GM19238 (cell line): Measurements from ENCODE around the gene EPHA8.

Experiments used
- DNase-seq: peaks from one replicate; pipeline ENCODE4 v3.0.0; 2011; ENCODE audit warnings: low spot score; ENCODE audit not compliant: insufficient read length

The EPHA8 gene

GRCh38 chr1:22562584-22563583 lies at the start of gene EPHA8:
Gene EPHA8 (plus strand): TSS chr1:22563489. CDS start chr1:22563636, 147 bp downstream.
- no peak for DNase-seq

- no peak for DNase-seq
These were observed 46.2 kb upstream of the EPHA8 start for GRCh38 chr1:22516906-22517571.

GRCh38 chr1:22517956-22518355 lies 45.3 kb upstream of the EPHA8 start:
- no peak for DNase-seq

- no peak for DNase-seq
These were observed 44.9 kb upstream of the EPHA8 start for GRCh38 chr1:22518379-22518778.

GRCh38 chr1:22520871-22521270 lies 42.4 kb upstream of the EPHA8 start:
- DNase-seq, result no peak

GRCh38 chr1:22521692-22522091 lies 41.6 kb upstream of the EPHA8 start:
- no peak for DNase-seq

GRCh38 chr1:22522221-22522743 lies 41.0 kb upstream of the EPHA8 start:
- DNase-seq, result no peak

GRCh38 chr1:22524481-22524880 lies 38.8 kb upstream of the EPHA8 start:
- DNase-seq, result no peak

- no peak for DNase-seq
These were observed 38.1 kb upstream of the EPHA8 start for GRCh38 chr1:22525211-22525610.

GRCh38 chr1:22525646-22526045 lies 37.6 kb upstream of the EPHA8 start:
- DNase-seq, result no peak

- DNase-seq, result no peak
These were observed 37.2 kb upstream of the EPHA8 start for GRCh38 chr1:22526098-22526497.

- DNase-seq, result no peak
These were observed 36.6 kb upstream of the EPHA8 start for GRCh38 chr1:22526677-22527076.

- no peak for DNase-seq
These were observed 36.2 kb upstream of the EPHA8 start for GRCh38 chr1:22527122-22527521.

GRCh38 chr1:22527555-22528296 lies 35.6 kb upstream of the EPHA8 start:
- no peak for DNase-seq

GRCh38 chr1:22528451-22528850 lies 34.8 kb upstream of the EPHA8 start:
- no peak for DNase-seq

- DNase-seq, result no peak
These were observed 33.2 kb upstream of the EPHA8 start for GRCh38 chr1:22529901-22530621.

- no peak for DNase-seq
These were observed 32.6 kb upstream of the EPHA8 start for GRCh38 chr1:22530715-22531114.

GRCh38 chr1:22531251-22531650 lies 32.0 kb upstream of the EPHA8 start:
- DNase-seq, result no peak

- DNase-seq, result no peak
These were observed 29.9 kb upstream of the EPHA8 start for GRCh38 chr1:22533244-22533895.

- no peak for DNase-seq
These were observed 28.3 kb upstream of the EPHA8 start for GRCh38 chr1:22534951-22535350.
